Adipocyte (in vitro differentiated cells): ENCODE data around the gene TRAPPC2L.

ENCODE experiments used
- DNase-seq: peaks from one replicate; pipeline ENCODE4 v3.0.0-alpha.2; 2015; ENCODE audit warnings: low read depth
- H3K27me3 ChIP-seq: replicated peaks from 2 replicates; pipeline ENCODE4 v1.7.0; 2013; ENCODE audit warnings: mild to moderate bottlenecking, low read length, moderate library complexity; ENCODE audit not compliant: control insufficient read depth, insufficient read depth
- H3K36me3 ChIP-seq: 2 replicates; pipeline ENCODE4 v1.7.0; 2013; ENCODE audit warnings: low read length, mild to moderate bottlenecking, moderate library complexity; ENCODE audit not compliant: control insufficient read depth, insufficient read depth, severe bottlenecking
- H3K4me1 ChIP-seq: 2 replicates; pipeline ENCODE4 v1.7.0; 2013; ENCODE audit warnings: mild to moderate bottlenecking, low read length, moderate library complexity; ENCODE audit not compliant: control insufficient read depth, insufficient read depth
- H3K4me3 ChIP-seq: 2 replicates; pipeline ENCODE4 v1.7.0; 2013; ENCODE audit warnings: mild to moderate bottlenecking, low read length, moderate library complexity
- H3K9ac ChIP-seq: 2 replicates; pipeline ENCODE4 v1.7.0; 2013; ENCODE audit warnings: mild to moderate bottlenecking, low read length, moderate library complexity
- H3K9me3 ChIP-seq: 2 replicates; pipeline ENCODE4 v1.7.0; 2013; ENCODE audit warnings: mild to moderate bottlenecking, low read length, moderate library complexity; ENCODE audit not compliant: control insufficient read depth

Gene TRAPPC2L

DNA sequence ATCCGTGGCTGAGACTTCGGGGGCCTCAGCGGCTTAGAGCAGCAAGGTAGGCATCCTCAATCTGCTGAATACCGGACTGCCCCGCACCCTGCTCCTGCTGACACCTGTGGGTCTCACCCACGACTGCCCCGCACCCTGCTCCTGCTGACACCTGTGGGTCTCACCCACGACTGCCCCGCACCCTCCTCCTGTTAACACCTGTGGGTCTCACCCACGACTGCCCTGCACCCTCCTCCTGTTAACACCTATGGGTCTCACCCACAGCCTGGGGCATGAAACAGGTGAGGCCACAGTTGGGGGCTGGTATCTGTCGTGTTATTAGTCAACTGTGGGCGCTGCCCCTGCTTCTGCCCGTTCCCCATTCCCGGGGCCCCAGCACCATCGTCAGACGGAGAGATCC, 45.8 kb downstream of the TRAPPC2L start:
- no peaks in the 10 kb centered on the region for H3K4me1 ChIP-seq
- no peak for DNase-seq
- H3K4me3 ChIP-seq, result no peak overlapping the region
- peaks cover 15% of the 10 kb centered on the region for H3K27me3 ChIP-seq
- H3K9ac ChIP-seq, result no peak overlapping the region
- no peaks in the 10 kb centered on the region for H3K9me3 ChIP-seq
- no peaks in the 10 kb centered on the region for H3K36me3 ChIP-seq

DNA sequence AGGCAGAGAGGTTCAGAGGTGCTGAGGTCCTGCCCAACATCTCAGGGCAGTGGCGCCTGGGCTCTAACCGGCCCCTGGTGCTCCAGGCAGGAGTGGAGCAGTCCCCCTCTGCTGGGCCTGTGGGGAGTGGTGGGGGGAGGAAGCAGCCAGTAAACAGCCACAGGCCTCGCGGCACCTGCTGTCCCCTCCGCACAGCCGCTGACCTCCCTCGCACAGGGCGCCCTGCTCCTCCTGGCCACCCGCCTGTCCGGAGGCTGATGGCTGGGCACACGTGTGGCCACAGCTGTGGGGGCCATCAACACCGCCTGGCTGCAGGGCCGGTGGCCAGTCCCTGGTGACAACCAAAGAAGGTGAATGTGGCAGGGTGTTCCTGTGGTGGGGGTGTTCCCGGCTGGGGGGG, 46.3 kb downstream of the TRAPPC2L start:
- no peak for DNase-seq
- Histone ChIP-seq H3K27me3 (peaks cover 15% of the 10 kb centered on the region), H3K9ac (no peak overlapping the region), H3K36me3 (no peaks in the 10 kb centered on the region), H3K4me1 (no peaks in the 10 kb centered on the region), H3K4me3 (no peak overlapping the region), H3K9me3 (no peaks in the 10 kb centered on the region)

- no peaks in the 10 kb centered on the region for H3K9me3 ChIP-seq
- no peak overlapping the region for H3K4me3 ChIP-seq
- H3K36me3 ChIP-seq, result no peaks in the 10 kb centered on the region
- no peak for DNase-seq
- H3K9ac ChIP-seq, result no peak overlapping the region
- no peaks in the 10 kb centered on the region for H3K4me1 ChIP-seq
- H3K27me3 ChIP-seq, result peaks cover 18% of the 10 kb centered on the region
These were observed 47.9 kb downstream of the TRAPPC2L start for GRCh38 chr16:88904676-88905365.

- H3K4me1 ChIP-seq, result no peaks in the 10 kb centered on the region
- H3K4me3 ChIP-seq, result no peak overlapping the region
- DNase-seq, result no peak
- no peak overlapping the region for H3K9ac ChIP-seq
- peaks cover 22% of the 10 kb centered on the region for H3K27me3 ChIP-seq
- no peaks in the 10 kb centered on the region for H3K36me3 ChIP-seq
- H3K9me3 ChIP-seq, result no peaks in the 10 kb centered on the region
These were observed 48.6 kb downstream of the TRAPPC2L start for GRCh38 chr16:88905563-88905962.

- H3K36me3 ChIP-seq, result no peaks in the 10 kb centered on the region
- H3K9me3 ChIP-seq, result no peaks in the 10 kb centered on the region
- H3K4me1 ChIP-seq, result no peaks in the 10 kb centered on the region
- no peak overlapping the region for H3K4me3 ChIP-seq
- peaks cover 24% of the 10 kb centered on the region for H3K27me3 ChIP-seq
- DNase-seq, result no peak
- H3K9ac ChIP-seq, result no peak overlapping the region
These were observed 49.1 kb downstream of the TRAPPC2L start for GRCh38 chr16:88906020-88906419.

GRCh38 chr16:88906535-88907105, 49.7 kb downstream of the TRAPPC2L start:
- Histone ChIP-seq H3K9ac (no peak overlapping the region), H3K4me3 (no peak overlapping the region), H3K27me3 (peaks cover 27% of the 10 kb centered on the region), H3K36me3 (no peaks in the 10 kb centered on the region), H3K9me3 (no peaks in the 10 kb centered on the region), H3K4me1 (no peaks in the 10 kb centered on the region)
- no peak for DNase-seq

DNA sequence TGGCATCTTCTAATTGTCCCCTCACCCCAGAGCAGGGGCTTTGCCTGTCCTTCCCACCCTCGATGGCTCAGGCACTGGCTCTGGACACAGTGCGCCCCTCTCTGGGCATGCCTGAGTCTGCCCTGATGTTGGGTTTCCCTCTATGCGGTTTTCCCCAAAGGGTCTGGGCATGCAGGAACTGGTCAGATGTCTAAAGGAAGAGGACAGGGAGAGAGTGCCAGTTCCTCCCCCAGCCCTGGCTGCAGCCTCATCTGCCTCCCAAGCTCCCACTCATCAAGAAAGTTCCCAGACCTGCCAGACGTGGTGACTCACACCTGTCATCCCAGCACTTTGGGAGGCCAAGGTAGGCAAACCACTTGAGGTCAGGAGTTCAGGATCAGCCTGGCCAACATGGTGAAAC, 50.8 kb downstream of the TRAPPC2L start:
- H3K9me3 ChIP-seq, result no peaks in the 10 kb centered on the region
- H3K4me3 ChIP-seq, result no peak overlapping the region
- DNase-seq, result no peak
- peaks cover 31% of the 10 kb centered on the region for H3K27me3 ChIP-seq
- no peaks in the 10 kb centered on the region for H3K36me3 ChIP-seq
- H3K4me1 ChIP-seq, result no peaks in the 10 kb centered on the region
- H3K9ac ChIP-seq, result no peak overlapping the region

DNA sequence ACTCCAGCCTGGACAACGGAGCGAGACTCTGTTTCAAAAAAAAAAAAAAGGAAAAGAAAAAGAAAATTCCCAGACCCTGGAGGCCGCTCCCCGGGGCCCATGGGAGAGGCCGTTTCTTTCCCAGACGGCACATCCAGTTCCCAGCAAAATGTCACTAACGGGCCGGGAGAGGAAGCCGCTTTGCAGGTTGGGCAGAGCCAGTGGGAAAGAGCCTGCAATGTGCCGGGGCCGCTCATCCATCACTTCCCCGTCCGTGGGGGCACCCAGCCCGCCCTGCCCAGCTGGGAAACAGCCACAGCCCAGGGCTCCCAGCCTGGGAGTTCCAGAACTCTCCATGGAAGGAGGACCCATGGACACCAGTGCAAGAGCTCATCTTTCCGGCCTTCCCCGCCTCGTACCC, 51.4 kb downstream of the TRAPPC2L start:
- H3K4me3 ChIP-seq, result no peak overlapping the region
- no peaks in the 10 kb centered on the region for H3K4me1 ChIP-seq
- no peak overlapping the region for H3K9ac ChIP-seq
- H3K36me3 ChIP-seq, result no peaks in the 10 kb centered on the region
- no peak for DNase-seq
- H3K27me3 ChIP-seq, result peaks cover 34% of the 10 kb centered on the region
- H3K9me3 ChIP-seq, result peaks cover 3% of the 10 kb centered on the region

GRCh38 chr16:88909431-88910210, 52.7 kb downstream of the TRAPPC2L start:
- Histone ChIP-seq H3K4me1 (peaks cover 6% of the 10 kb centered on the region), H3K9me3 (peaks cover 4% of the 10 kb centered on the region), H3K4me3 (no peak overlapping the region), H3K36me3 (no peaks in the 10 kb centered on the region), H3K27me3 (peaks cover 38% of the 10 kb centered on the region), H3K9ac (no peak overlapping the region)
- DNase-seq, result no peak

- H3K4me3 ChIP-seq, result no peak overlapping the region
- no peaks in the 10 kb centered on the region for H3K36me3 ChIP-seq
- peaks cover 38% of the 10 kb centered on the region for H3K27me3 ChIP-seq
- H3K4me1 ChIP-seq, result peaks cover 7% of the 10 kb centered on the region
- H3K9ac ChIP-seq, result no peak overlapping the region
- H3K9me3 ChIP-seq, result peaks cover 4% of the 10 kb centered on the region
- no peak for DNase-seq
These were observed 53.6 kb downstream of the TRAPPC2L start for GRCh38 chr16:88910284-88911135.
